Neural crest cell (in vitro differentiated cells): ENCODE data around the gene XRCC6. TPM values are rescaled to one million over a fixed set of nuclear protein-coding genes. Genes with fewer than 3 reads are reported as not detected.

Experiments
- DNase-seq: peaks from one replicate; pipeline ENCODE4 v3.0.0; 2021; ENCODE audit warnings: low read depth, mixed read lengths, low spot score
- H3K27ac Mint-ChIP-seq: one replicate; pipeline ENCODE4 v1.8.0; 2021; ENCODE audit warnings: mild to moderate bottlenecking, mixed read lengths; ENCODE audit not compliant: unreplicated experiment
- H3K27me3 Mint-ChIP-seq: 2 replicates; pipeline ENCODE4 v1.8.0; 2021; ENCODE audit warnings: low read depth, mild to moderate bottlenecking, mixed read lengths
- H3K36me3 Mint-ChIP-seq: 2 replicates; pipeline ENCODE4 v1.8.0; 2021; ENCODE audit warnings: low read depth, mild to moderate bottlenecking, mixed read lengths
- H3K4me1 Mint-ChIP-seq: 2 replicates; pipeline ENCODE4 v1.8.0; 2021; ENCODE audit warnings: mixed read lengths
- H3K4me3 Mint-ChIP-seq: one replicate; pipeline ENCODE4 v1.8.0; 2021; ENCODE audit warnings: mild to moderate bottlenecking, mixed read lengths
- H3K9me3 Mint-ChIP-seq: 2 replicates; pipeline ENCODE4 v1.8.0; 2021; ENCODE audit warnings: mixed read lengths
- total RNA-seq: library from RNA; stranded (reverse); gene quantifications from 2 replicates; pipeline ENCODE4 v1.2.1, GENCODE V29; 2021
- TF ChIP-seq, protein P1 (sequence below): fragments of 200-600 bp; sonication (generic); conservative IDR thresholded peaks from 2 replicates; pipeline ENCODE4 v1.5.0; 2021; ENCODE audit warnings: antibody characterized with exemption, mild to moderate bottlenecking

The XRCC6 gene
- total RNA-seq, 1 donor from 2014 or later: 427 TPM

DNA sequence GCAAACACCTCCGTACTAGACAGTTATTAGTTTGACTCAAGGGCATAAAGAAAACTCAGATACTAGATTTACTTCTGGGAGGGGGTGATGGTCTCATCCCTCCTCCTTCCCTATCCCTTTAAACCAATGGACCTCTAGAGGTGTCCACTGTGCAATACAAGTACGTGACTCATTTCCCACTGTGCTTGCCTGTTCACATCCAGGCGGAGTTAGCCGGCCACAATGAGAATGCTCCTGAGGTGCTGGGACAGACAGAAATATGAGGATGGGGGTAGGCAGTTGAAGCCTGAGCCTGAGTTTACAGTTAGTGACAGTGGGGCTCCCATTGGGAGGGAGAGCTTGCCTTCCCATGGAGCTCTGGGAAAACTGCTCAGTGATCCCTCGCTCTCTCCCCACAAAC, 23.0 kb upstream of the XRCC6 start:
- Mint-ChIP-seq H3K4me1 (no peaks in the 10 kb centered on the region), H3K27ac (no peak overlapping the region), H3K36me3 (peaks cover 7% of the 10 kb centered on the region), H3K27me3 (no peaks in the 10 kb centered on the region), H3K4me3 (no peak overlapping the region), H3K9me3 (no peaks in the 10 kb centered on the region)
- TF ChIP-seq, protein P1, sequence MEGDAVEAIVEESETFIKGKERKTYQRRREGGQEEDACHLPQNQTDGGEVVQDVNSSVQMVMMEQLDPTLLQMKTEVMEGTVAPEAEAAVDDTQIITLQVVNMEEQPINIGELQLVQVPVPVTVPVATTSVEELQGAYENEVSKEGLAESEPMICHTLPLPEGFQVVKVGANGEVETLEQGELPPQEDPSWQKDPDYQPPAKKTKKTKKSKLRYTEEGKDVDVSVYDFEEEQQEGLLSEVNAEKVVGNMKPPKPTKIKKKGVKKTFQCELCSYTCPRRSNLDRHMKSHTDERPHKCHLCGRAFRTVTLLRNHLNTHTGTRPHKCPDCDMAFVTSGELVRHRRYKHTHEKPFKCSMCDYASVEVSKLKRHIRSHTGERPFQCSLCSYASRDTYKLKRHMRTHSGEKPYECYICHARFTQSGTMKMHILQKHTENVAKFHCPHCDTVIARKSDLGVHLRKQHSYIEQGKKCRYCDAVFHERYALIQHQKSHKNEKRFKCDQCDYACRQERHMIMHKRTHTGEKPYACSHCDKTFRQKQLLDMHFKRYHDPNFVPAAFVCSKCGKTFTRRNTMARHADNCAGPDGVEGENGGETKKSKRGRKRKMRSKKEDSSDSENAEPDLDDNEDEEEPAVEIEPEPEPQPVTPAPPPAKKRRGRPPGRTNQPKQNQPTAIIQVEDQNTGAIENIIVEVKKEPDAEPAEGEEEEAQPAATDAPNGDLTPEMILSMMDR: no peak
- DNase-seq: no peak

- DNase-seq: no peak
- Mint-ChIP-seq H3K27me3 (no peaks in the 10 kb centered on the region), H3K4me1 (no peaks in the 10 kb centered on the region), H3K27ac (no peak overlapping the region), H3K9me3 (no peaks in the 10 kb centered on the region), H3K4me3 (no peak overlapping the region), H3K36me3 (peaks cover 7% of the 10 kb centered on the region)
- TF ChIP-seq, protein P1: no peak
Observed at GRCh38 chr22:41598891-41599635, 22.0 kb upstream of the XRCC6 start.

- H3K4me1 Mint-ChIP-seq: peaks cover 10% of the 10 kb centered on the region
- peaks cover 10% of the 10 kb centered on the region for H3K36me3 Mint-ChIP-seq
- H3K4me3 Mint-ChIP-seq: no peak overlapping the region
Observed at GRCh38 chr22:41600976-41601375, 20.1 kb upstream of the XRCC6 start.

GRCh38 chr22:41603873-41604332, 17.2 kb upstream of the XRCC6 start:
- H3K4me1 Mint-ChIP-seq: peaks cover 11% of the 10 kb centered on the region
- DNase-seq: no peak
- H3K27ac Mint-ChIP-seq: no peak overlapping the region
- TF ChIP-seq, protein P1: no peak
- H3K9me3 Mint-ChIP-seq: no peaks in the 10 kb centered on the region
- H3K4me3 Mint-ChIP-seq: no peak overlapping the region
- H3K36me3 Mint-ChIP-seq: peaks cover 14% of the 10 kb centered on the region
- H3K27me3 Mint-ChIP-seq: no peaks in the 10 kb centered on the region

More at GRCh38 chr22:41600976-41601375, 20.1 kb upstream of the XRCC6 start:
- no peaks in the 10 kb centered on the region for H3K9me3 Mint-ChIP-seq
- no peak overlapping the region for H3K27ac Mint-ChIP-seq
- TF ChIP-seq, protein P1: no peak
- DNase-seq: no peak
- no peaks in the 10 kb centered on the region for H3K27me3 Mint-ChIP-seq

GRCh38 chr22:41608386-41608785, 12.7 kb upstream of the XRCC6 start:
- Mint-ChIP-seq H3K36me3 (peaks cover 7% of the 10 kb centered on the region), H3K9me3 (no peaks in the 10 kb centered on the region), H3K4me3 (no peak overlapping the region), H3K27ac (no peak overlapping the region), H3K27me3 (no peaks in the 10 kb centered on the region), H3K4me1 (peaks cover 11% of the 10 kb centered on the region)
- TF ChIP-seq, protein P1: no peak
- no peak for DNase-seq
